ENCODE data around the gene IMP3. TPM values are rescaled to one million over a fixed set of nuclear protein-coding genes. Genes with fewer than 3 reads are reported as not detected.

IMP3 gene
- polyA plus RNA-seq, 1 donor (not counting 4 experiments of a cell fraction or from before 2014, with no cell fraction given), result 70.4 TPM

DNA sequence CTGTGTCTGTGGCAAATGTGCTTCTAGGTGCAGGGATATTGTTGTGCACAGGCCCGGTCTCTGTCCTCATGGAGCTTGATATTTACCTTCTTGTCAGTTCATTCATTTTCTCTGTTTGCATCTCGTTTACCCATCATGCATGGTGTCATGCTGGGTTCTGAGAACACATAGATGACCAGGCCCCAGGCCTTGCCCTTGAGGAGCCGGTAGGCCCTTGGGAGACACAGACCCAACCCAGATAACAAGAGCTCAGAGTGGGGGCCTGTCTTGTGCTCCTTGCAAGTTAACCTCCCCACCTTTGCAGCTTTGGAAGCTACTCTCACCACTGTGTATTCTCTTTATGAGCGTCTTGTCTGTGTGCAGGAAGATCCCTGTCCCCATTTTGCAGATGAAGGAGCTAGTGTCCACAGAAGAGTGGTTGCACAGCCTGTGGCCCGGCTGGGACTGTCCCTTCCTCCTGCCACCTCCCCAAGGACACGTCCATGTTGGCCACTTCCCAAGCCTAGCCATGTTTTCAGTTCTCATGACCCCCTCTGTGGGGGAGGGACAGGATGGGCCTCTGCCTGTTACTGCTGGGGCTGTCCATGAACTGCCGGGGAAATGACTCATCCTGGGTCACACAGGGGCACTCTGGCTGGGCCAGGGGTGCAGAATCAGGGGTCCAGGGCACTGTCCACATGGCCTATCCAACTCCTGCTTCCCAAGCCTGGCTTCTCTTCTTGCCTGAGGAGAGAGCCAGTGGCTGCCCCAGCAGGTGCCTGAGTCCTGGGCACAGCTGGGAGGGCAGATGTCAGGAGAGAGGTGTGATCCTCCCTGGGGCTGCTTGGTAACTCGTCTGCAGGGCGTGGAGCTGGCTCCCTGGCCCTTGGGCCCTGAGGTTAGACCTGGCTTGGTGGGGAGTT lies 11.1 kb upstream of the IMP3 start:
- no peaks in the 10 kb centered on the region for H3K9me3 ChIP-seq (ENCODE audit: control insufficient read depth, low read depth, low read length)

DNA sequence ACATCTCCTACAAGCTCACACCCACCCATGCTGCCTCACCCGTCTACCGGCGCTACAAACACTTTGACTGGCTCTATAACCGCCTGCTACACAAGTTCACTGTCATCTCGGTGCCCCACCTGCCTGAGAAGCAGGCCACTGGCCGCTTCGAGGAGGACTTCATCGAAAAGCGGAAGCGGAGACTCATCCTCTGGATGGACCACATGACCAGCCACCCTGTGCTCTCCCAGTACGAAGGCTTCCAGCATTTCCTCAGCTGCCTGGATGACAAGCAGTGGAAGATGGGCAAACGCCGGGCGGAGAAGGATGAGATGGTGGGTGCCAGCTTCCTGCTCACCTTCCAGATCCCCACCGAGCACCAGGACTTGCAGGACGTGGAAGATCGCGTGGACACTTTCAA lies 9.8 kb upstream of the IMP3 start:
- DNase-seq (ENCODE audit: low read depth, low spot score) (no peak), FAIRE-seq (no peak)
- Histone ChIP-seq H3K27ac (ENCODE audit: control insufficient read depth, insufficient read depth, low read length) (no peak overlapping the region), H3K4me2 (ENCODE audit: control insufficient read depth, extremely low read depth, insufficient read depth, low read depth, low read length) (peak overlapping the region; percentile 97), H3K36me3 (ENCODE audit: control insufficient read depth in 2 of 2, extremely low read depth in 1 of 2, insufficient read depth in 2 of 2, low read length in 2 of 2) (peaks cover 8 to 32% of the 10 kb centered on the region in 2 experiments), H3K79me2 (ENCODE audit: control insufficient read depth, insufficient read depth, low read length) (peaks cover 78% of the 10 kb centered on the region), H3K4me3 (ENCODE audit: control insufficient read depth in 2 of 3, extremely low read depth in 1 of 3, insufficient read depth in 2 of 3, low read depth in 1 of 3, low read length in 3 of 3) (peak overlapping the region; percentile 34 to 91 (median 88)), H3K9me3 (ENCODE audit: control insufficient read depth, low read depth, low read length) (no peaks in the 10 kb centered on the region), H4K20me1 (ENCODE audit: control insufficient read depth, extremely low read depth, insufficient read depth, low read length) (peaks cover 6% of the 10 kb centered on the region), H3K9me1 (ENCODE audit: control insufficient read depth, extremely low read depth, insufficient read depth, low read length) (peaks cover 11% of the 10 kb centered on the region), H3K9ac (ENCODE audit: control insufficient read depth, extremely low read depth, insufficient read depth, low read length) (no peak overlapping the region), H2AFZ (ENCODE audit: control insufficient read depth, low read length) (no peak overlapping the region), H3K27me3 (ENCODE audit: control insufficient read depth, extremely low read depth, insufficient read depth, low read length) (no peaks in the 10 kb centered on the region), H3K4me1 (ENCODE audit: control insufficient read depth, extremely low read depth, insufficient read depth, low read length) (peaks cover 68% of the 10 kb centered on the region)
- TF ChIP-seq, protein P1, sequence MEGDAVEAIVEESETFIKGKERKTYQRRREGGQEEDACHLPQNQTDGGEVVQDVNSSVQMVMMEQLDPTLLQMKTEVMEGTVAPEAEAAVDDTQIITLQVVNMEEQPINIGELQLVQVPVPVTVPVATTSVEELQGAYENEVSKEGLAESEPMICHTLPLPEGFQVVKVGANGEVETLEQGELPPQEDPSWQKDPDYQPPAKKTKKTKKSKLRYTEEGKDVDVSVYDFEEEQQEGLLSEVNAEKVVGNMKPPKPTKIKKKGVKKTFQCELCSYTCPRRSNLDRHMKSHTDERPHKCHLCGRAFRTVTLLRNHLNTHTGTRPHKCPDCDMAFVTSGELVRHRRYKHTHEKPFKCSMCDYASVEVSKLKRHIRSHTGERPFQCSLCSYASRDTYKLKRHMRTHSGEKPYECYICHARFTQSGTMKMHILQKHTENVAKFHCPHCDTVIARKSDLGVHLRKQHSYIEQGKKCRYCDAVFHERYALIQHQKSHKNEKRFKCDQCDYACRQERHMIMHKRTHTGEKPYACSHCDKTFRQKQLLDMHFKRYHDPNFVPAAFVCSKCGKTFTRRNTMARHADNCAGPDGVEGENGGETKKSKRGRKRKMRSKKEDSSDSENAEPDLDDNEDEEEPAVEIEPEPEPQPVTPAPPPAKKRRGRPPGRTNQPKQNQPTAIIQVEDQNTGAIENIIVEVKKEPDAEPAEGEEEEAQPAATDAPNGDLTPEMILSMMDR (optimal IDR thresholded peaks at IDR 0.05 in 1 of 3, IDR thresholded peaks at IDR 0.05 in 1 of 3, conservative IDR thresholded peaks at IDR 0.05 in 1 of 3; ENCODE audit: extremely low read depth in 1 of 3, insufficient read depth in 2 of 3, low read length in 3 of 3), result no peak
- no peak for TF ChIP-seq EZH2 (IDR thresholded peaks at IDR 0.05; ENCODE audit: low read length)
- dilution Hi-C loops (cut with MboI; ENCODE audit: extremely low pct_ligation_motif_present, low sequenced_read_pairs), result no loop called here

More for the DNA sequence above, 11.1 kb upstream of the IMP3 start:
- Histone ChIP-seq H3K27ac (ENCODE audit: control insufficient read depth, insufficient read depth, low read length) (peak overlapping the region; percentile 1), H2AFZ (ENCODE audit: control insufficient read depth, low read length) (no peak overlapping the region), H3K9ac (ENCODE audit: control insufficient read depth, extremely low read depth, insufficient read depth, low read length) (peak overlapping the region; percentile 67), H3K4me2 (ENCODE audit: control insufficient read depth, extremely low read depth, insufficient read depth, low read depth, low read length) (peak overlapping the region; percentile 97), H3K4me1 (ENCODE audit: control insufficient read depth, extremely low read depth, insufficient read depth, low read length) (peaks cover 77% of the 10 kb centered on the region), H3K36me3 (ENCODE audit: control insufficient read depth in 2 of 2, extremely low read depth in 1 of 2, insufficient read depth in 2 of 2, low read length in 2 of 2) (peaks cover 13 to 37% of the 10 kb centered on the region in 2 experiments), H3K4me3 (ENCODE audit: control insufficient read depth in 2 of 3, extremely low read depth in 1 of 3, insufficient read depth in 2 of 3, low read depth in 1 of 3, low read length in 3 of 3) (peak overlapping the region; percentile 34 to 91 (median 88)), H3K9me1 (ENCODE audit: control insufficient read depth, extremely low read depth, insufficient read depth, low read length) (peaks cover 11% of the 10 kb centered on the region), H3K27me3 (ENCODE audit: control insufficient read depth, extremely low read depth, insufficient read depth, low read length) (no peaks in the 10 kb centered on the region), H4K20me1 (ENCODE audit: control insufficient read depth, extremely low read depth, insufficient read depth, low read length) (peaks cover 11% of the 10 kb centered on the region), H3K79me2 (ENCODE audit: control insufficient read depth, insufficient read depth, low read length) (peaks cover 90% of the 10 kb centered on the region)
- FAIRE-seq, result no peak
- TF ChIP-seq, protein P1 (optimal IDR thresholded peaks at IDR 0.05 in 1 of 3, IDR thresholded peaks at IDR 0.05 in 1 of 3, conservative IDR thresholded peaks at IDR 0.05 in 1 of 3; ENCODE audit: extremely low read depth in 1 of 3, insufficient read depth in 2 of 3, low read length in 3 of 3), result no peak
- no peak for TF ChIP-seq EZH2 (IDR thresholded peaks at IDR 0.05; ENCODE audit: low read length)
- DNase-seq (ENCODE audit: low read depth, low spot score), result no peak
- dilution Hi-C loops (cut with MboI; ENCODE audit: extremely low pct_ligation_motif_present, low sequenced_read_pairs), result no loop called here
